HS-5 (cell line): ENCODE measurements around the gene PRKN.

ENCODE experiments used
- DNase-seq: peaks from one replicate; pipeline ENCODE4 v3.0.0-alpha.2; 2012; ENCODE audit warnings: low read depth

Gene PRKN

DNA sequence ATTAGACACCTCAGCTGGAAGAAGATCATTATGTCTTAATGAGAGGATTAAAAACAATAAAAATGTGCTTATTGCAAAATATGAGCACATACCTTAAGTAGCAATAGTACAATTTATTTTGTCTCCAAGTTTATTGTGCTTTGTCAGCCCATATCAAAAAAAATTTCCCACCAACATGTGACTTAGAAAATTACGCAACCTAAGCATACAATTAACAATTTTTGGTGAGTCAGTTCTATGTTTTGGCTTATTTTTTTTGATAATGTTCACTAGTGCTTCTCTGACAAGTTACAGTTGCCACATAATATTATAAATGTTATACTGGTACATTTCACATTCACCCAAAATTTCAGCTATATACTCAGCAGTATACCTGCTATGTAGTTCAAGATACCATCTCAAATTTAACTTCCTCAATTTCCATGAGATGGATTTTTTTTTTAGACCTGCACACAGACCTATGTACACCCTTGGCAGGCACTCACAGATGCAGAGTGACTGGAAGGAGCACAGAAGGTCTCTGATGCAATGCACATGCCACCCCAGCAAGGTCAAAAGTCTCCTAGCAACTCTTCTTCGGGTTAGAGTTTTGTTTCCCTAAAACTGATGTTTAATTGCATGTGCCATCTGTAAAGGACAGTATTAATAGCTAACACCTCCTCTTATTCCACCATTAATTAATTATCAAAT is 112.4 kb downstream of the PRKN start:
- DNase-seq: no peak

DNA sequence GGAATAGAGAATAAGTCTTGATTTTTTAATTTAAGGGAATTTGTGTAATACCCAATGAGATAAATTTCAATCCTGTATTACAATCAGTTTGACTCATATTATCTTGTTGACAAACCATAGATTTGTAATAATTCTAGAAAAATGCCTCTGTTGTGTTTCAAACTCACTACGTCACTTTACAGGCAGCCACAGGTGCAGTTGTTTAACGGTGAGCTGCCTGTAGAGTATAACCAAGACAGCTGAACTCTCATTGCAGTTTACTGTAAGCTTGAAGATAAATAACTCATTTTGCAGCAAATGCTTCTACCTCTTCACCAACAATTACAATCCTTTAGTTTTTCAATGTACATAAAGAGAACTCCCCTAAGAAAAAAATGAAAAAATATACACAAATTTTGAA is 114.3 kb downstream of the PRKN start:
- no peak for DNase-seq

DNA sequence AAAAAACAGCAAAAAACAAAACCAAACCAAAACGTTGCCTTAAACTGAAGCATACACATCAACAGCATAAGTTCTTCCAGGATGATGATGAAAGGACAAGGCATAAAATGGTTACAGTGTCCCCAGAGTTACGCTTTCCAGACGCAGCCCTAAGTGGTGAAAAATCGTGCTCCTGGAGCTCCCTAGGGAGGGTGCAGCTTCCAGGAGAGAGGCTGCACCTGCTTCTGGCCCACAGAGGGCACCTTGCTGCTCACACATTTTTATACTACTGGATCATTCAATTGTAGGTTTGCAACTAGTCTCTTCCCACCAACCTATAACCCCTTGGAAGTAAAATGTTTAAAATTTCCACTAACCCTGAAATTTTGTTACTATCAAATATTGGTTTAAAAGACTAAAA is 115.0 kb downstream of the PRKN start:
- no peak for DNase-seq

DNA sequence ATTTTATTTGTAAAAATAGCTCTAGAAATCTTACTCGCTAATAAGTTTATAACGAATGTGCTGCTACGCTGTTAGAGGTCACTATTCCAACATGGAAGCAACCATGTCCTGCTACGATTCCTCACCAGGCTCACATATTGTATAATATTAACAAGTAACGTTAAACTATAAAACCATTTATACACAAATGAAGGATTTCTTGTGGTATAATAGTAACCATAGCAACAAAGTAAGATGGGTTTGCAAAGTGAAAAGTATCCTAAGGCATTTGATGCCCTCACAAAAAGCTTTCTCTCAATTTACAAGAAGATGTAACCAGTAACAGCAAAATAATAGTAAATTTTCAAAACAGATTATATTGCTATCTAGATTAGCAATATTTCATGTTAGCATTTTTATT is 117.2 kb downstream of the PRKN start:
- no peak for DNase-seq

DNA sequence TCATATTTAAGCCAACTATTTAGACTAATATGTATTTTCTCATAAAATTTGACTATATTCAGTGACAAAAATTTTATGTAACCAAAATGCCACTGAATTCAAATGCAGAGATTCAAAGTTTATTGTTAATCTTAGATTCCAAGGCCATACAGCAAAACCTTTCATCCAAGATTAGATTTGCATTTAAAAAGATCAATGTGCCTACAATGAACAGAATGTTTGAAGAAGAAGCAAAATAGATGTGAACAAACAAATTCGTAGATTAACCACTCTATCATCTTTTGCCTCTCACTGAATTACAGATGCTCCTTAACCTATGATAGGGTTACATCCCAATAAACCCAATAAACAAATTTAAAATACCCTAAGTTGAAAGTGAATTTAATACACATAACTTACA is 121.7 kb downstream of the PRKN start:
- DNase-seq: no peak

DNA sequence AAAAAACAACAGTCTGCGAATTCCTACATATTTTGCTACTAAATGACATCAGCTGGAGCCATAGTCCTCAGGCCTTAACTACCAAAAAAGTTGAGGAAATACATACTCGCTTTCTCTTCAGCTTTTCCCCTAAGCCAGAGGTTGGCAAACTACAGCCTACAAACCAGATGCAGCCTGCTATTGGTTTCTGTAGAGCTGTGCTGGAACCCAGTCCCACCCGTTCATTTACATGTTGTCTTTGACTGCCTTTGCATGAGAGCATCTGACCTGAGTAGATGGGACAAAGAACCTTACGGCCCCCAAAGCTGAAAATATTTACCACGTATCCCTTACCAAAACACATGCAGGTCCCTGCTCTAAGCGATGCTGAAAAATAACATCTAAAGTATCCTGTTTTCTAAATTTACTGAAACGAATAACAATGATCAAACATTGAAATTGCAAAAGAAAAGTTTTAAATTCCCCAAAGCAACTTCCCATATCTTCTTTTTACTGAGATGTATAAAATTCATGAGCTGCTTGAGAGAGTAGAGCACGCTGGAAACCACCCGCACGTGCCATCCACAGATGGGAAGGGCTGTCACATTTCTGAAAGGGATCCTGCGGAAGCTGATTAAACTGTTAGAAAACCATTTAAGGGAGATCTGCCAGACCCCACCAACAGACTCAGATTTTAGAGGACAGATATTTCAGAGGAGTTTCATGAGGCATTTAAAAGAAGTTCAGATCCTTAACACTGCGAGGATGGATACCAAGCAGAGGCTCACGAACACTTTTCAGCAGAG is 124.1 kb downstream of the PRKN start:
- DNase-seq: no peak

DNA sequence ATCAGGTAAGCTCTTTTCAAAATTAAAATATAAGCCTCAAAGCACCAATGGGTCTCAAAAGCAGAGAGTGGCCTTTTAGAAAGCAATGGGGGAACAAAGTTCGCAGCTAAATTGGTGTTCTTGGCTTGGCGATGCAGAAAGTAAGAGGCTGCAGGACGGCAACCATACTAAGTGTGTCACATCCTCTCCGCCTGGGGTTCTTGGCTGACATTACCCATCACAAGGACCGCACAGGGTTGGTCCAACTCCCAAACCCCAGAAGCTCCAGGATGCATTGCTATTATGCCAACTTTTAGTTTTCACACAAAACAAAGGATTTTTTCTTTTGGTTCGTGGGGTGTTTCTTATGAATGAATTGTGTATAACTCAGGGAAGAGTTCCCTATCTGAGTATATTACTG is 124.8 kb downstream of the PRKN start:
- no peak for DNase-seq

DNA sequence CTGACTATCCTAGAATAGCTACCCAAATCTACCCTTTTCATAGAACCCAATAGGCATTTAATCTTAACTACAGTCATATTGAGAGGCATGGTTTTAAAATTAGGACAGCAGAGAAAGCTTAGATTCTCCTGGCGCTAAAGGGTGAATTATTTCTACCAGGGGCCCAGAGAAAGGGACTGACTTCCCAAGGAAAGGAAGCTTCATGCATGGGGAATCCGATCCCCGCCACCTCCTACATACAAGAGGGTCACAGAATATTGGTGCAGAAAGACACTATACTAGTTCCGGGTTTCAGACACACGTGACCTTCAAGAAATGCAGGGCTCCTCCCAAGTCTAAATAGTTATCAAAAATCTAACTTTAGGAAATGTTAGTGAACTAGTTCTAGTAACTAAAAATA is 130.9 kb downstream of the PRKN start:
- DNase-seq: no peak

DNA sequence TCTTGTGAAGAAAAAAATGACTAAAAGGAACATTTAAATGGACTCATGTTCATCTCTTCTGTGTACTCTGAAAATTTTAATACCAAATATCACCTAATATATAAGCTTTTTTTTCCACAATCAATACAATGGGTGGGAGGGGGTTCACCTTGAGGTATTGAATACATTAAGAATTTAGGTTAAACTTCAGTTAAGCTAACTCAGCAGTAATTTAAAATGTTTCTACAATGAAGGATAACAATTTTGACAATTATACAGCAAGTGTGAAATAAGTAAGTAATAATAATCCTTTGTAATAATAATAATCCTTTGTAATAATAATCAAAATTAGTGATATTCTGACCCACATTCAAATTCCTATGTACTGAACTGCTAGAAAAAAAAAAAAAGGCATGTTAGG is 136.0 kb downstream of the PRKN start:
- no peak for DNase-seq

DNA sequence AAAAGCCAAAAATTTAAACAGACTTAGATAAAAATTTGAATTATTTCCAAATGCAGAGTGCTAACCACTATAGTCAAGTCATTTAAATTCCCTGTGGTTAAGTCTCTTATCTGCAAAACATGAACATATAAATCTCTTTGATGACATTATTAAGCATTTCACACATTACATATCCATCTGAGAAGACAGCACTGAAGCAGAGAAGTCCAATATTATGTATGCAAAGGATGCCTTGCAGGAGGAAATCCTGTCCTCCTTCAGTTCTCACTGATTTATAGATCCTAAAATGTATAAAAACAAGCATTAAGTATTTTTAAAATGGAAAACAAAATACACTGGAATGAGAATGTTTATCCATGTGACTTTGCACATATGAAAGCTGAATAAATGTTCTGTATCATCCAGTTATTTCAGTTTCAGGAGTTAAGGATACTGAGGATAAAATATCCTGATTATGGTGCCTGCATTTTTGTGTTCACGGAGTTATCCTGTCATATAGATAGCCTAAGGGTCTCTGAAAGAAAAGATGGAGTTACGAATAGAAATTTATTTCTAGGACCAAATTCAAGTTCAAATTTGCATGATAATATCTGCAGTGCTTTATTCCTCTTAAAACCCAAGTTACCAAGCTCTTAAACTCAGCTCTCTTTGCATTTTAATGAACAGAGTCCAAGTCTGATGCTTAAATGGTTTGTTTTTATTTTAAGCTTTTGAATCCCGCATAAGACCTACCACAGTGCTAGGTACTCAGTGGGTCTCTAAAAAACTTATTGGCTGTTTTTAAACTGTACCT is 145.4 kb downstream of the PRKN start:
- DNase-seq: no peak

DNA sequence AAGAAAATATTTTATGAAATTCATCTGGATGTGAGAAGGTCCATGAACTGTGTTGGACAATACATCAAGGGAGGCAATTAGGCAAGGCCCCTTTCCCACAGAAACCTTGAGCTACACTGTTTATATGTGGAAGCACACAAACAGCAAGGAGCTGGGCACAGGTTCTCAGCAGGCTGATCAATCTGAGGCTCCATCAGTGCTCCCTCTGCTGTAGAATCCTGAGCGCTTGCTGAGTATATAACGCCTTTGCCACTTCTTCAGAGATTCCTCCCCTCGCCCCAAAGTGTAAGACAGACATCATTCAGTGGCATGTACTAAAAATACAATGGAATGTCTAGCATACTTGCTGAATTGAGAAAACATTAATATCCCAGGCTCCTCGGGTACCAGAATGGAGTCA is 146.9 kb downstream of the PRKN start:
- DNase-seq: no peak

DNA sequence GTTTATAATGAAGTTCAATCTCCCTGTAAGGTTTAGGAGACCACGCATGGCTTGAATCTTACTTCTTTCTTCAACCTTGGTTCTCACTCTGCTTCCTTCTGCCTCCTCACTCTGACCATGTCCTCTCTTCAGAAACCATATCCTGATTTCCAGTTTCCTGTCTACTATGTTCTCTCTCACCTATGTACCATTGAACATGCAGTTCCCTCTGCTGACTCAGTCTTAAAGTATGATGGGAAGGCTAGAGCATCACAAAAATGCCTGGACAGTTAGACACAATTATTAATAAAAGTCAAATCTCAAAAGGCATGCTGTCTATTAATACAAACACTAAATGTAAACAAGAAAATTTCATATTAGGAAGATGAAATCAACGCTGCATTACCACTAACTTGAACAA is 151.6 kb downstream of the PRKN start:
- no peak for DNase-seq

DNA sequence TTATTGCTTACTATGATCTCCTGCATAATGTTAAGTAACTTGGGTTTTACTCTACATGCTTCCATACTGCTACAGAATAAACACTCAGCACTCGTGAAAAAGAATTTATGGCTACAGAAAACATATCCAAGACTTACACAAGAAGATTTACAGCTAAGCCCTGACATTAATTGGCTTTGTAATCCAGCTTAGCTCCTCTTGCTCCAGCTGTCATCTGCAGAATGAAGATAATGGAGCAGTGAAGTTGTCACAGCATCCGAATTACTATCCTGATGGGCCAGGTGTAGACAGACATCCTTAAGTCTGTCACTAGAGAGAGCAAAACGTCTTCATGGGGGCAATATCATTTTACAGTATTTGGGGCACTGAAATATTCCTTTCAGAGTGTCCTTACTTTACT is 155.3 kb downstream of the PRKN start:
- DNase-seq: no peak

DNA sequence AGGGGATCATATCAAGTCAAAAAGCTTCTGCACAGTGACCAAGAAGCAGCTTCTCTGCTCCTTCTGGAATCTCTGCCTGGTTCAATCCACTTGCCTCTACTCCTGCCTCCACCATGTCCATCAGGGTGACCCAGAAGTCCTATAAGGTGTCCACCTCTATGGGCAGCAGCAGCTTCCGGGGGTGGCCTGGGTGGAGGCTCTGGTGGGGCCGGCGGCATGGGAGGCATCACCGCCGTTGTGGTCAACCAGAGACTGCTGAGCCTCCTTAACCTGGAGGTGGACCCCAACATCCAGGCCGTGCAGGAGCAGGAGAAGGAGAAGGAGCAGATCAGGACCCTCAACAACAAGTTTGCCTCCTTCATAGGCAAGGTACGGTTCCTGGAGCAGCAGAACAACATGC is 159.3 kb downstream of the PRKN start:
- DNase-seq: no peak

DNA sequence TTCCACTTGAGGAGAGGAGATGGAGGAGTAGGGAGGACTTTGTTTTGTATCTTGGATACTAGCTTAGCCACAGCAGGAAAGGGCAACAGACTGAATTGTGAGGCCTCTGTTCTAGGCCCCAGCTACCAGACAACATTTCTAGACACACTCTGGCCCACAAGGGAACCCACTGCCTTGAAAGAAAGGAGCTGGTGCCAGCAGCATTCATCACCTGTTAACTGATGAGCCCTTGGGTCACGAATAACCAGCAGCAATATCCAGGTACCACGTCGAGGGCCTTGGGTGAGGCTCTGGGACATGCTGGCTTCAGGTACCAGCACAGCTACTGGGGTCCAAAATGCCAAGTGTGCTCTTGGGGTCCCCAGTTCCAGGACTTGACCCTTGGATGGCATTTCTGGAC is 165.5 kb downstream of the PRKN start:
- no peak for DNase-seq

DNA sequence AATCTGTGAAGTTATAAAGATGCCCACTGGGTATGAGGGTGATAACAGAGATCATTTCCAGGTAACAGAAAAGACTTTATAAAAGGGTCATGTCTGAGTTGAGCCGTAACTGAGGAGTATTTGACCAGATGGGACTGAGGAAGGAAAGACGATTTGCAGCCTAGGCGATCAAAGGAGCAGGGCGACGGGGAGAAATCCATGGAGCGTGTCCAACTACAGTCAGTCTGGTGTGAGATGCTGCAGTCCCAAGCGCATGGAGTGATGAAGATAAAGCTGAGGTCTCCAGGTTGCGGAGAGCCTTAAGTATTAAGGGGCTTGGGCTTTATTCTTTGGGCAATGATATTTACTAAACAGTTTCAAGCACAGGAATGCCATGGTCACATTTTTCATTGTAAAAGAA is 166.7 kb downstream of the PRKN start:
- DNase-seq: no peak

DNA sequence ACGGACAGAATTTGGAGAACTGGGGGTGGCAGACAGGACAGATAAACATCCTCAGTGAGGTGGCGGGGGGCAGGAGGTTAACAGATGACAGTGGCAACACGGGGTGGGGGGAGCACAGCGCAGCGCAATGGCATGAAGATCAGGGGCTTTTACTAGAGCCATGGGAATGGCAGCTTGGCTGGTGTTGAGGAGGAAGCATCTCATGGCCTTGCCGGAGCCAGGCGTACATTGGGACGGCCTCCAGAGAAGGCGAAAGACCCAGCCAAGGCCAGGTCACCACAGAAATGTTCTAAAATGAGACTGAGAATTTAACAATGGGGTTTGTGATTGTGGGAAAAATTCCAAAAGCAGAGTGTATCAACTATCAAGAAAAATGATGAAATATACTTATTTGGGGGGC is 173.0 kb downstream of the PRKN start:
- no peak for DNase-seq

DNA sequence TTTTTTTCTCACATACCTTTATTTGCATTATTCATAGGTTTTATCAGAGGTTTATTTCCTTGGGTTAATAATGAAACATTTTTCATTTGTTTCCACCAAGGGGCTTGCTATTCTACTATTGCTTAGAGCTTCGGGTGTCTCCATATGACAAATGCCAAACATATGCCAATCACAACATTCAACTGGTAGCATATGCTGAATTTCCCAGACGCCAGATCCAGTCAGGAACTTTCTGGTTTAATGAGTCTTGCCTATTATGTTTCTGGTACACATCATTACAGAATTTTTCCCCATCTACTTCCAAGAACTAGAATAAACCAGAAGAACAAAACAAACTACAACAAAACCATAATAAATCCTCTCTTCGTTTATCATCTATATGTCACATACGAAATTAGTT is 180.7 kb downstream of the PRKN start:
- DNase-seq: no peak

DNA sequence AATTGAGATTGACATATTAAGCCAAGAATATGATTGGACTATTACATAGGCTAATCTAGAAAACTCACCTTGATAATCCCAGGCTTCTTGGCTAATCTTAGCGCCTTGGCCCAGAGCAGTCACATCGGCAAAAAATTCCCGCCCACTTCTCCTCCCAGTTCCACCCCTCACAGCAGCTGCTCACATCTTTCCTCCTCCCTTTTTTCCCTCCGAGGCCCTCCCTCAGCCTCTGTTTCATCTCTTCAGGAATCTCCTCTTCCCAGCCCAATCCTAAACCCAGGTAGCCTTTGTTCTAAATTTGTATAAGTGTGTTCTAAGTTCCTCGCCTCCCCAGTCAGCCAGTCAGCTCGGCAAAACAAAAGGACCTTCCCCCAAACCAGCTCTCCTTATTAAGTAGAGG is 184.3 kb downstream of the PRKN start:
- DNase-seq: no peak

DNA sequence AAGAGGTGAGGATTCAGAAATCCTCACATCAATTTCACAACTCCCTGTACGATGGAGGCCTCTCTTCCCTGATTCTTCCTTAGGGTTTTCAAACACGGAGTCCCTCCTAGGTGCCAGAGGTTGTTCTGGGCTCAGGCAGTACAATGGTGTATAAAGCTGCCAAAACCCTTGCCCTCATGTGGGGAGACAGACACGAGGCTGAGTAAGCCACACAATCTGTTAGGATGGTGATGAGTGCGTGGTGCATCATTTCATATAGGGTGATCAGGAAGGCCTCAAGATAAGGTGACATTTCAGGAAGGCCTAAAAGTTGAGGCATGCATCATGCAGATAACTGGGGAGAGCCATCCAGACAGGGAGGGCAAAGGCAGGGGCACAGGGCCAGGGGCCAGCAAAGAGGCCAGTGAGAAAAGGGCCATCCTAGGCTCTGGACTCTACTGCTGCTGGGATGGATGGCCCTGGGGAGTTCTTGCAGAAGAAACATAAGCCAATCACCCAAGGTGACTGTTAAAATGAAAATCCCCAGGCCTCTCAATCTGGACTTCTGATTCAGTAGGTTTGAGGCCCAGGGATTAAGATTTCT is 186.5 kb downstream of the PRKN start:
- DNase-seq: no peak

DNA sequence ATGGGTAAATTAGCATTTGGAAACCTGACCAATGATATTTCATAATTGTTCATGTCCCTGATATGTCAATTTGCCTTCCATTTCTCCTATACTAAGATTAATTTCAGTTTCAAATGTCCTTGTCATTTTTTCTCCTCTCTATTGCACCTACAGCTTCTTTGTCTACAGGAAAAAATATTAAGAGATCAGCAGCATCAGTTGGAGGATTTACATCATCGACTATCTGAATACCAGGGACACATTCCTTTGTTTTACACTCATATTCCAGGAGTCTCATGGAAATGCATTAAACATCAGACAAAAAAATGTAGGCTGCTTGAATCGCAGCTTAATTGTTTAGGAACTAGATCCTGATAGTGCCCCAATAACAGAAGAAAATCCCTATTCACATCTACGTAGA is 188.2 kb downstream of the PRKN start:
- no peak for DNase-seq

DNA sequence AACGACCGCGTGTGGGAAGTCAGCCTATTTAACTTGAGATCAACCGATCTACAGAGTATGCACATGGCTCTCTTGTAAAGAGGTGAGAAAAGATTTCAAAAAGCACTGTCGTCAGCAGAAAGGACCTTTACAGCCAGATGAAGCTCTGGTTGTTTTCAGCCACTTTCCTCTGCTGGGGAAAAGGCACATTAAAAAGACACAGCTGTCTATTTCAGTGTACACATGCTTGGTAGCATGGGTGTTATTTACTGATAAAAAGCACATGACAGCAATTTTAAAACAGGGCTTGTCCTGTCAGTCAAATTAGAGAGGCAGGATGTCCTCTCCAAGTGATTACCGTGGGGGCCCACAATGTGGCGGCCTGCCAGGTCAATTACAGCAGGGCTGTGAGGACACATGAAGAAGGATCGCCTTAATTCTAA is 188.9 kb downstream of the PRKN start:
- DNase-seq: no peak

DNA sequence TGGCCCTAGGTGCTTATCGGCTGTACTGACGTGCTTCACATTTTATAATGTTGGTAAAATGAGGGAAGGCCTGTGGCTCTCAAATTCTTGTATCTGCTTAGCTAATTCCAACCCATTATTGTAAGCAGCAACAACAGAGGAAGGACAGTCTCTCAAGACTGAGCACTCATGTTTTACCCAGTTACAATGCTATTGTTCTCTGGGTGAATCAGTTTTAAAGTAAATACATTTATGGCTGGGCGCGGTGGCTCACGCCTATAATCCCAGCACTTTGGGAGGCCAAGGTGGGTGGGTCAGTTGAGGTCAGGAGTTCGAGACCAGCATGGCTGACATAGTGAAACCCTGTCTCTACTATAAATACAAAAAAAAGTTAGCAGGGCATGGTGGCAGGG is 194.6 kb downstream of the PRKN start:
- no peak for DNase-seq
